ENCODE measurements around the gene SLC39A1. TPM values are rescaled to one million over a fixed set of nuclear protein-coding genes. Genes with fewer than 3 reads are reported as not detected.

The SLC39A1 gene
- total and polyA plus RNA-seq, 9 of the 15 experiments (the other 6 are each of a cell fraction or from before 2014, with no cell fraction given), result 9.9 to 81.1 (median 62.7) TPM

- no peak for TF ChIP-seq TEAD1 (CRISPR knock-in tag; IDR thresholded peaks at IDR 0.05)
- peak; percentile 27; the same call in 1 of the 2 replicates for TF ChIP-seq HMGXB4 (CRISPR knock-in tag; IDR thresholded peaks at IDR 0.05)
- TF ChIP-seq FOXP1 (CRISPR knock-in tag; IDR thresholded peaks at IDR 0.05), result 0 out of 2 replicates have a peak, but pooled peaks have one; percentile 30
- no peak for TF ChIP-seq ZNF445 (CRISPR knock-in tag; IDR thresholded peaks at IDR 0.05; ENCODE audit: low read depth)
- no peak for TF ChIP-seq RERE (CRISPR knock-in tag; IDR thresholded peaks at IDR 0.05; ENCODE audit: borderline replicate concordance)
- TF ChIP-seq HNRNPH1 (optimal IDR thresholded peaks at IDR 0.05; ENCODE audit: low read depth, low read length), result no peak
- TF ChIP-seq ZNF165 (CRISPR knock-in tag; IDR thresholded peaks at IDR 0.05; ENCODE audit: borderline replicate concordance), result no peak
Observed at GRCh38 chr1:153921803-153922075, 41.6 kb downstream of the SLC39A1 start (continued).
